Astrocyte of the spinal cord (primary cell): ENCODE measurements around the gene CTNNAL1.

Experiments used
- DNase-seq: peaks from one replicate; pipeline ENCODE4 v3.0.0; 2011; ENCODE audit warnings: low read depth, low spot score
- H3K4me3 ChIP-seq: 2 replicates; pipeline ENCODE4 v1.5.1; 2011; ENCODE audit warnings: low read depth, mild to moderate bottlenecking, low read length, moderate library complexity
- CTCF ChIP-seq: IDR thresholded peaks from 2 replicates; pipeline ENCODE4 v1.5.1; 2012; ENCODE audit warnings: low read depth, mild to moderate bottlenecking, low read length, inconsistent platforms
- in situ Hi-C: cut with HindIII; loops from 2 replicates; pipeline ENCODE4 v1.10.0; 2017; ENCODE audit warnings: low sequenced_read_pairs

CTNNAL1 gene

GRCh38 chr9:109013679-109014607, 644 bp upstream of the CTNNAL1 start:
- H3K4me3 ChIP-seq: peak overlapping the region; percentile 40
- no peak for TF ChIP-seq CTCF
- peak; percentile 49 for DNase-seq
- in situ Hi-C loops: no loop called here

GRCh38 chr9:109012009-109012875, 1.1 kb downstream of the CTNNAL1 start:
- peak; percentile 96 for DNase-seq
- TF ChIP-seq CTCF: no peak
- H3K4me3 ChIP-seq: peak overlapping the region; percentile 74
- in situ Hi-C loops: no loop called here

- in situ Hi-C loops: no loop called here
- no peak for TF ChIP-seq CTCF
- DNase-seq: no peak
- peak overlapping the region; percentile 74 for H3K4me3 ChIP-seq
Measured at GRCh38 chr9:109011231-109011671, 2.0 kb downstream of the CTNNAL1 start.

GRCh38 chr9:109010746-109011145, 2.6 kb downstream of the CTNNAL1 start:
- no peak for TF ChIP-seq CTCF
- peak; percentile 86 for DNase-seq
- no peak overlapping the region for H3K4me3 ChIP-seq
- in situ Hi-C loops: no loop called here

GRCh38 chr9:109005678-109006077, 7.6 kb downstream of the CTNNAL1 start:
- no peak for TF ChIP-seq CTCF
- no peak overlapping the region for H3K4me3 ChIP-seq
- in situ Hi-C loops: no loop called here
- DNase-seq: no peak

- no peak for TF ChIP-seq CTCF
- in situ Hi-C loops: no loop called here
- no peak overlapping the region for H3K4me3 ChIP-seq
- DNase-seq: no peak
Measured at GRCh38 chr9:109003116-109003515, 10.2 kb downstream of the CTNNAL1 start.
